Spleen (tissue), 7 donors: ENCODE measurements around the gene STRIP2.

ENCODE experiments used
- CTCF ChIP-seq, 11 experiments: fragments of 200-600 bp in 7 of 11; fragments of 450-650 bp in 4 of 11; sonication (generic) in 4 of 11; IDR thresholded peaks in 8 of 11; conservative IDR thresholded peaks in 3 of 11; 1 replicate in 7 of 11; 2 replicates in 4 of 11; pipeline versions ENCODE4 v1.4.0 to v1.8.0; 2016 to 2021; ENCODE audit warnings: antibody characterized with exemption in 11 of 11, inconsistent platforms in 4 of 11, mild to moderate bottlenecking in 1 of 11
- POLR2A ChIP-seq, 3 donors: fragments of 450-650 bp; IDR thresholded peaks; one replicate each; pipeline ENCODE4 v1.5.1; 2017; ENCODE audit warnings: antibody characterized with exemption in 3 of 3, mild to moderate bottlenecking in 1 of 3
- POLR2AphosphoS5 ChIP-seq, 3 donors: sonication (generic); formaldehyde crosslinking; IDR thresholded peaks; one replicate each; pipeline ENCODE4 v1.5.1; 2017; ENCODE audit warnings: antibody characterized with exemption in 3 of 3
- donor health status: DM: no; HTN: no; CAD: no; lungs with moderate emphysema.
- donor health status: DM: no; HTN: no; CAD: no.
- donor health status: DM: no; HTN: no; CAD: no.

- TF ChIP-seq POLR2A (IDR thresholded peaks at IDR 0.05): no peak
- no peak for TF ChIP-seq CTCF (IDR thresholded peaks at IDR 0.05 in 8 of 11, conservative IDR thresholded peaks at IDR 0.05 in 3 of 11)
- no peak for TF ChIP-seq POLR2AphosphoS5 (IDR thresholded peaks at IDR 0.05)
These were observed 95.4 kb downstream of the STRIP2 start for GRCh38 chr7:129529643-129530042.
